Sigmoid colon (tissue), 7 donors: ENCODE results near the gene XKR7. TPM values are rescaled to one million over a fixed set of nuclear protein-coding genes. Genes with fewer than 3 reads are reported as not detected.

Experiments
- DNase-seq: peaks from one replicate; pipeline ENCODE4 v3.0.0-alpha.2; 2019
- H3K27ac ChIP-seq, 4 donors: fragments of 200-600 bp; sonication (generic); one replicate each; pipeline ENCODE4 v1.5.1; 2016 to 2019; ENCODE audit warnings: mild to moderate bottlenecking in 1 of 4
- H3K27me3 ChIP-seq, 3 donors: fragments of 200-600 bp; sonication (generic); one replicate each; pipeline ENCODE4 v1.5.1; 2019; ENCODE audit warnings: mild to moderate bottlenecking in 1 of 3
- H3K36me3 ChIP-seq, 4 donors: fragments of 200-600 bp; sonication (generic); one replicate each; pipeline ENCODE4 v1.5.1; 2016 to 2019
- H3K4me1 ChIP-seq, 4 donors: fragments of 200-600 bp; sonication (generic); one replicate each; pipeline ENCODE4 v1.5.1; 2017 to 2019
- H3K4me3 ChIP-seq, 4 donors: fragments of 200-600 bp; sonication (generic); one replicate each; pipeline ENCODE4 v1.5.1; 2017 to 2019; ENCODE audit warnings: mild to moderate bottlenecking in 2 of 4, moderate library complexity in 1 of 4
- H3K9me3 ChIP-seq, 4 donors: fragments of 200-600 bp in 3 of 4; sonication (generic) in 3 of 4; one replicate each; pipeline versions ENCODE4 v1.5.1 to v1.6.1; 2013 to 2019
- EP300 ChIP-seq, 4 donors: sonication (generic); formaldehyde crosslinking; IDR thresholded peaks; one replicate each; pipeline ENCODE4 v1.6.1; 2017; ENCODE audit warnings: antibody characterized with exemption in 4 of 4
- POLR2A ChIP-seq, 2 donors: fragments of 450-650 bp; IDR thresholded peaks; one replicate each; pipeline ENCODE4 v1.6.1; 2016; ENCODE audit warnings: antibody characterized with exemption in 2 of 2, mild to moderate bottlenecking in 2 of 2, moderate library complexity in 2 of 2
- POLR2AphosphoS5 ChIP-seq, 4 donors: sonication (generic); formaldehyde crosslinking; IDR thresholded peaks; one replicate each; pipeline ENCODE4 v1.6.1; 2017; ENCODE audit warnings: antibody characterized with exemption in 4 of 4
- WGBS, 2 donors: extraction: QIAGEN DNeasy Blood & Tissue Kit; methylation state at CpG; one replicate each; pipeline ENCODE4 v1.1.7; 2013; 5-methylcytosine and 5-hydroxymethylcytosine counted together
- intact Hi-C: fragments of 100-400 bp; cut with DNase I; formaldehyde crosslinking; loops from one replicate; pipeline ENCODE4 v1.15.1; 2023
- polyA plus RNA-seq, 3 donors: library from polyadenylated mRNA; stranded (reverse); fragments of 200-250 nt; gene quantifications; one replicate each; pipeline ENCODE4 v1.2.3, GENCODE V29; 2013
- total RNA-seq, 4 donors: library from RNA; depleted of rRNA; stranded (reverse); fragments of >200 nt; gene quantifications; one replicate each; pipeline ENCODE4 v1.1.0, GENCODE V29; 2016
- TF ChIP-seq, protein P1 (sequence below), 4 experiments: fragments of 450-650 bp in 3 of 4; fragments of 200-600 bp in 1 of 4; IDR thresholded peaks; one replicate each; pipeline ENCODE4 v1.5.1; 2016 to 2019; ENCODE audit warnings: antibody characterized with exemption in 4 of 4, mild to moderate bottlenecking in 3 of 4, moderate library complexity in 2 of 4
- donor health status: healthy with polysubstance abuse.
- donor health status: Bipolar disorder and iron deficiency.
- donor health status: healthy.

The XKR7 gene
- total and polyA plus RNA-seq, 7 donors = under 0.01 to 0.15 (median 0.14) TPM; not detected in 4

DNA sequence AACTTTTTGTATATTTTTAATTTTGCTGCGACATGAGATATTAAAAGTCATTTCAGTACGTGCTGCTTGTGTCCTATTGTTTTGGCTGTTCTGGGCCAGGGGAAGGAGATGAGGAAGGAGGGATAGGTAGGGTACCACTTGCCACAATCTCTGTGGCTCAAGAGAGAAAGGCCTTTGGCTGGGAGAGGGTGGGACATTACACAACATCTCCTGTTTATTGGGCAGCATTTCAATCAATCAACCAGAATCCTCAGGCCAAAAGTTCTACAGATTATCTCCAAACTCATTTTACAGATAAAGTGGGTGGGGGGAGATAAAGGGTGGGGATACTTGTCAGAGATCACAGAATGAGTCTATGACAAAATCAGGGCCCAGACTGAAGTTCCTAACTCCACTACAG, 35.4 kb downstream of the XKR7 start:
- no peak overlapping the region for H3K4me3 ChIP-seq
- no peak overlapping the region for H3K27ac ChIP-seq
- no peak for TF ChIP-seq POLR2AphosphoS5 (IDR thresholded peaks at IDR 0.05)
- TF ChIP-seq, protein P1, sequence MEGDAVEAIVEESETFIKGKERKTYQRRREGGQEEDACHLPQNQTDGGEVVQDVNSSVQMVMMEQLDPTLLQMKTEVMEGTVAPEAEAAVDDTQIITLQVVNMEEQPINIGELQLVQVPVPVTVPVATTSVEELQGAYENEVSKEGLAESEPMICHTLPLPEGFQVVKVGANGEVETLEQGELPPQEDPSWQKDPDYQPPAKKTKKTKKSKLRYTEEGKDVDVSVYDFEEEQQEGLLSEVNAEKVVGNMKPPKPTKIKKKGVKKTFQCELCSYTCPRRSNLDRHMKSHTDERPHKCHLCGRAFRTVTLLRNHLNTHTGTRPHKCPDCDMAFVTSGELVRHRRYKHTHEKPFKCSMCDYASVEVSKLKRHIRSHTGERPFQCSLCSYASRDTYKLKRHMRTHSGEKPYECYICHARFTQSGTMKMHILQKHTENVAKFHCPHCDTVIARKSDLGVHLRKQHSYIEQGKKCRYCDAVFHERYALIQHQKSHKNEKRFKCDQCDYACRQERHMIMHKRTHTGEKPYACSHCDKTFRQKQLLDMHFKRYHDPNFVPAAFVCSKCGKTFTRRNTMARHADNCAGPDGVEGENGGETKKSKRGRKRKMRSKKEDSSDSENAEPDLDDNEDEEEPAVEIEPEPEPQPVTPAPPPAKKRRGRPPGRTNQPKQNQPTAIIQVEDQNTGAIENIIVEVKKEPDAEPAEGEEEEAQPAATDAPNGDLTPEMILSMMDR (IDR thresholded peaks at IDR 0.05) = no peak
- no peak for TF ChIP-seq POLR2A (IDR thresholded peaks at IDR 0.05)
- no peak for TF ChIP-seq EP300 (IDR thresholded peaks at IDR 0.05)
- 74 to 80% methylated on average over 2 of the region's 2 CpGs for WGBS, 2 donors
- no peaks in the 10 kb centered on the region for H3K4me1 ChIP-seq
- H3K27me3 ChIP-seq = no peaks in the 10 kb centered on the region
- H3K36me3 ChIP-seq = no peaks in the 10 kb centered on the region
- H3K9me3 ChIP-seq = no peaks in the 10 kb centered on the region
- DNase-seq = no peak
- intact Hi-C loops = no loop called here

DNA sequence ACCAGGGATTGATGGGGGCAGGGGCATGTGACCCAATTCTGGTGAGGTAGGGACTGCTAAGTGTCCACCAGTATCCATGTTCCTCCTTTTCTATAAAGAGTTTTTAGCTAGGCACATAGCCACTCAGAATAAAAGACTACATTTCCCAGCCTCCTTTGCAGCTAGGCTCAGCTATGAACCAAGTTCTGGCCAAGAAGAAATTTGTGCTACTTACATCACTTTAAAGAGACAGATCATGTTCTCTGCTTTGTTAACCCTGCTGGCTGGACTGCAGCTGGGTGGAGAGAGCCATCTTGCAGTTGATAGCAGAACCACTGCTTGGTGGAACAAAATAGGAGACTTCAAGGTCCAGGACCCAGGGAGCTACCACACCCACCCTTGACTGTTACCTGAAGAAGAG, 37.0 kb downstream of the XKR7 start:
- Histone ChIP-seq H3K4me1 (no peaks in the 10 kb centered on the region), H3K9me3 (no peaks in the 10 kb centered on the region), H3K4me3 (no peak overlapping the region), H3K27me3 (no peaks in the 10 kb centered on the region), H3K27ac (no peak overlapping the region), H3K36me3 (no peaks in the 10 kb centered on the region)
- intact Hi-C loops = no loop called here
- TF ChIP-seq, protein P1 (IDR thresholded peaks at IDR 0.05) = no peak
- TF ChIP-seq POLR2A (IDR thresholded peaks at IDR 0.05) = no peak
- TF ChIP-seq POLR2AphosphoS5 (IDR thresholded peaks at IDR 0.05) = no peak
- TF ChIP-seq EP300 (IDR thresholded peaks at IDR 0.05) = no peak
- DNase-seq = no peak

DNA sequence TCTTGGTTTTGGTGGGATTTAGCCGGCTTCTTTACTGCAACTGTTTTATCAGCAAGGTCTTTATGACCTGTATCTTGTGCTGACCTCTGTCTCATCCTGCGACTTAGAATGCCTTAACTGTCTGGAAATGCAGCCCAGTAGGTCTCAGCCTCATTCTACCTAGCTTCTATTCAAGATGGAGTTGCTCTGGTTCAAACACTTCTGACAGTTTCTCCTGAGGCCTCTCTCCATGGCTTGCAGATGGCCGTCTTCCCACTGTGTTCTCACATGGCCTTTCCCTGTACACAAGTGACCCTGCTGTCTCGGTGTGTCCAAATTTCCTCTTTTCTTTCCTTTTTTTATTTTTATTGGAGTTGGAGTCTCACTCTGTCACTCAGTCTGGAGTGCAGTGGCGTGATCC, 38.1 kb downstream of the XKR7 start:
- Histone ChIP-seq H3K27ac (no peak overlapping the region), H3K9me3 (no peaks in the 10 kb centered on the region), H3K4me3 (no peak overlapping the region), H3K4me1 (no peaks in the 10 kb centered on the region), H3K27me3 (peaks cover 0 to 7% (median 0%) of the 10 kb centered on the region in 3 donors), H3K36me3 (no peaks in the 10 kb centered on the region)
- no peak for DNase-seq
- TF ChIP-seq, protein P1 (IDR thresholded peaks at IDR 0.05) = no peak
- TF ChIP-seq POLR2AphosphoS5 (IDR thresholded peaks at IDR 0.05) (no peak), POLR2A (IDR thresholded peaks at IDR 0.05) (no peak), EP300 (IDR thresholded peaks at IDR 0.05) (no peak)
- intact Hi-C loops = no loop called here
- 83 to 89% methylated on average over 5 of the region's 5 CpGs for WGBS, 2 donors

DNA sequence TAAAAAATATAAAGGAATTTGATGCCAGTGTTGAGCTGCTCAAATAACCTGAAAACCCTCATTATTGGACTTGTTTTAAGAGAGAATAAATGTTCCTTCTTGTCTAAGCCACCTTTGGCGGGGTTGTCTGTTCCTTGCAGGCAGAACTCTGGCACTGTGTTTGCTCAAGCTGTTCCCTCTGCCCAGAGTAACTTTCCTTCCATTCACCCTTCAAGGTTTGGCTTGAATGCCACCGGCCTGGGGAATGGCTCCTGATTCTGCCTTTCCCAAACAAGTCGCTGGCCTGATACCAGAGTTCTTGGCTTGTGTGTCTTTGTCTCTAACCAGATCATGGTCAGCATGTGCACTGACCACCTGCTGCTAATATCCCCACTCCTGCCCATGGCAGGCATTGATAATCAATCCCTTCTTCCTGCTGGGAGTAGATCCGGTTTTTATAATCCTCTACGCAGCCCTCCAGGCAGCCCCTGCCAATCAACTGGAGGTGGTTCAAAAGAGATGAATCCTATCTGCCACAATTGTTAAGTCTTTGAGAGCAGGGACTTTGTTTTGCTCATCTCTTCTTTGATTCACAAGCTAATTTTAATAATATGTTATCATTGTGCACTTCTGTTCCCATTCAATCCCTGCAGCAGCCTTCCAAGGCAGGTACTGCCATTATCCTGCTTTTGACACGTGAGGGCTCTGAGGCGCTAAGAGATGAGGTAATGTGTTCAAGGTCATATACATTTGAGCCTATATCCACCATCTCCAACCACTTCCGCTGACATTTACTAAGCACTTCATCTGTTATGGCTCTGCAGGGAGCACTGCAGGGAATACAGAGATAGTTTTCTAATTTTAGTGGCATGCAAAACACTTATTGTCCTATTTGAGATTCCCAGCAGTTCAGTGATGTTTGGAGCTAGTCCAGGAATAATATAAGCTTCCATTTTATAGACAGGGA, 39.2 kb downstream of the XKR7 start:
- intact Hi-C loops = no loop called here

More for the DNA sequence above, 39.2 kb downstream of the XKR7 start:
- H3K4me3 ChIP-seq = no peak overlapping the region
- H3K4me1 ChIP-seq = no peaks in the 10 kb centered on the region
- TF ChIP-seq POLR2A (IDR thresholded peaks at IDR 0.05) = no peak
- no peak for TF ChIP-seq EP300 (IDR thresholded peaks at IDR 0.05)
- no peak for TF ChIP-seq POLR2AphosphoS5 (IDR thresholded peaks at IDR 0.05)
- TF ChIP-seq, protein P1 (IDR thresholded peaks at IDR 0.05) = no peak
- whole genome bisulfite sequencing, 2 donors = 52 to 76% methylated on average over 8 of the region's 8 CpGs
- H3K9me3 ChIP-seq = no peaks in the 10 kb centered on the region
- H3K36me3 ChIP-seq = no peaks in the 10 kb centered on the region
- no peak overlapping the region for H3K27ac ChIP-seq
- DNase-seq = no peak
- peaks cover 0 to 17% (median 0%) of the 10 kb centered on the region in 3 donors for H3K27me3 ChIP-seq
